ENCODE data around the gene HYI. TPM values are rescaled to one million over a fixed set of nuclear protein-coding genes. Genes with fewer than 3 reads are reported as not detected.

HYI gene
- polyA plus RNA-seq, 1 experiment = 59.4 TPM

Small RNA genes lying within 50 kb of the gene (small RNA-seq; reads per million reads assigned to genes)
- gene MIR6735 (ENCODE audit: insufficient read length, low read depth, low replicate concordance) = not detected

Other genes starting within 250 kb of the HYI start
- gene TMEM125, start 183.9 kb downstream of the HYI start, polyA plus RNA-seq (2011; rRNA removed) = 0.17 TPM in 2 replicates
- gene C1orf210, start 168.3 kb downstream of the HYI start, polyA plus RNA-seq (2011; rRNA removed) = not detected in 2 replicates
- gene TIE1, start 152.9 kb downstream of the HYI start, polyA plus RNA-seq (2011; rRNA removed) = 0.05 TPM in 1 of 2 replicates, not detected in the other
- not detected in 2 replicates for gene MPL, start 116.1 kb downstream of the HYI start, polyA plus RNA-seq (2011; rRNA removed)
- 58.4 and 107 TPM in 2 replicates for gene CDC20, start 95.0 kb downstream of the HYI start, polyA plus RNA-seq (2011; rRNA removed)
- 263 and 287 TPM in 2 replicates for gene ELOVL1, start 85.9 kb downstream of the HYI start, polyA plus RNA-seq (2011; rRNA removed)
- gene MED8, start 64.1 kb downstream of the HYI start, polyA plus RNA-seq (2011; rRNA removed) = 50.8 and 52.0 TPM in 2 replicates
- gene SZT2, start 64.0 kb downstream of the HYI start, polyA plus RNA-seq (2011; rRNA removed) = 8.6 and 12.1 TPM in 2 replicates
- gene PTPRF, start 77.0 kb upstream of the HYI start, polyA plus RNA-seq (2011; rRNA removed) = 70.3 and 97.0 TPM in 2 replicates
- gene KDM4A, start 196.2 kb upstream of the HYI start, polyA plus RNA-seq (2011; rRNA removed) = 27.6 and 32.6 TPM in 2 replicates

Data from BJ (cell line).